Suprapubic skin (tissue), 4 donors: ENCODE results near the gene PLCG2.

Source experiments
- CTCF ChIP-seq, 2 donors: fragments of 200-600 bp in 1 of 2; fragments of 450-650 bp in 1 of 2; sonication (generic) in 1 of 2; IDR thresholded peaks; one replicate each; pipeline ENCODE4 v1.5.1; 2016 to 2019; ENCODE audit warnings: antibody characterized with exemption in 2 of 2, mild to moderate bottlenecking in 1 of 2, moderate library complexity in 1 of 2
- EP300 ChIP-seq: sonication (generic); formaldehyde crosslinking; IDR thresholded peaks from one replicate; pipeline ENCODE4 v1.6.1; 2017; ENCODE audit warnings: antibody characterized with exemption
- POLR2A ChIP-seq, 2 donors: fragments of 450-650 bp; IDR thresholded peaks; one replicate each; pipeline ENCODE4 v1.6.1; 2017; ENCODE audit warnings: antibody characterized with exemption in 2 of 2, mild to moderate bottlenecking in 2 of 2, moderate library complexity in 2 of 2
- POLR2AphosphoS5 ChIP-seq, 3 donors: sonication (generic); formaldehyde crosslinking; IDR thresholded peaks; one replicate each; pipeline ENCODE4 v1.6.1; 2017; ENCODE audit warnings: antibody characterized with exemption in 3 of 3

DNA sequence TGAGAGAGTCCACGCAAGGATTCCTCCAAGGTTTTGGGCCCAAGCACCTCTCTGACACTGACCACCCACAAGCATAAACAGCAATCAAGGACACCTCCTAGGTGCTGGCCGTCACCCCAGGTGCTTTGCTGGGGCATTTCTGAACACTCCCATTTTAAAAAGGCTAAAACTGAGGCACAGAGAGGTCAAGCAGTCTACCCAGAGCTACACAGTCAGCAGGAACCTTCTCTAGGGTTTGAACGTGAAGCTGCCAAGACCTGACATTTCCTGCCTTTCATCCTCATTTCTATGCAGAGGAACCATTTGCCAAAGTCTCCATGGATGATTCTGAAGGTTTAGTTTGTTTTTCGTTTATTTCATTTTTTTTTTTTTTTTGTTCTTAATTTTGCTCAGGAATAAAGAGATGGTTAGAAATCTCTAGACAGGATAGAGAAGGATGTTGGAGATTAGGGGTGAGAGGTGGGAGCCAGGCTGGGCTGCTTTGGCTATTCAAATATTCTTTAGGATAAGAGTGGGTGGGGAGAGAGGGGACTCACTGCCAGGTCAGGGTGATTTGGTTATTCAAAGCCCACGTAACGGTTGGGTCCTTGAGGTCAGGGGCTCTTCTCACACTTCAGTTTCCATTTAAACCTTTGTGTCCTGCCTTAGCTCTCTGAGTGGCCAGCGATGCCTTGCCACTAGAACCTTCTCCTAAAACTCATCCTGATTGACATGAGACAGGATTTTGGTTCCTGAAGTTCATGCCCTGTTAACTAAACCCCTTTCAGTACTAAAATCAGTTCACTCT, 6.2 kb downstream of the PLCG2 start:
- TF ChIP-seq POLR2A (IDR thresholded peaks at IDR 0.05) (no peak), CTCF (IDR thresholded peaks at IDR 0.05) (no peak), EP300 (no peak), POLR2AphosphoS5 (IDR thresholded peaks at IDR 0.05) (no peak)
